K562 (cell line): ENCODE data around the gene YPEL4. TPM values are rescaled to one million over a fixed set of nuclear protein-coding genes. Genes with fewer than 3 reads are reported as not detected.

ENCODE experiments used
- CBFA2T3 ChIP-seq: fragments of 450-650 bp; IDR thresholded peaks from 2 replicates; pipeline ENCODE4 v1.6.1; 2017
- CBX8 ChIP-seq: fragments of 200-600 bp; sonication (generic); IDR thresholded peaks from 2 replicates; pipeline ENCODE4 v1.6.1; 2012; ENCODE audit warnings: borderline replicate concordance, mixed run types, low read depth, mild to moderate bottlenecking, moderate library complexity, mixed read lengths, low read length, control low read depth, inconsistent platforms; ENCODE audit not compliant: poor library complexity, severe bottlenecking; ENCODE audit errors: extremely low read depth
- CREB5 ChIP-seq: fragments of 250-450 bp; sonication (Bioruptor Pico); IDR thresholded peaks from 2 replicates; pipeline ENCODE4 v1.5.0; 2020; ENCODE audit warnings: mild to moderate bottlenecking
- E2F6 ChIP-seq, 2 experiments: IDR thresholded peaks; 2 replicates each; pipeline ENCODE4 v1.6.1; 2011; ENCODE audit warnings: borderline replicate concordance in 1 of 2, control low read depth in 1 of 2, low read depth in 1 of 2, low read length in 1 of 2, mild to moderate bottlenecking in 1 of 2, mixed read lengths in 1 of 2, moderate library complexity in 1 of 2; ENCODE audit not compliant: insufficient read depth in 1 of 2, insufficient read length in 1 of 2, poor library complexity in 1 of 2, severe bottlenecking in 1 of 2; ENCODE audit errors: extremely low read depth in 1 of 2
- ESRRA ChIP-seq: fragments of 450-650 bp; IDR thresholded peaks from 2 replicates; pipeline ENCODE4 v1.6.1; 2014; ENCODE audit warnings: low read depth, mild to moderate bottlenecking, moderate library complexity, borderline replicate concordance
- FOXJ2 ChIP-seq: fragments of 200-800 bp; sonication (Bioruptor generic); IDR thresholded peaks from 2 replicates; pipeline ENCODE4 v1.6.1; 2016; ENCODE audit warnings: missing genetic modification characterization, missing compliant biosample characterization
- KAT7 ChIP-seq: sonication (generic); formaldehyde crosslinking; IDR thresholded peaks from 2 replicates; pipeline ENCODE4 v1.8.0; 2022; ENCODE audit warnings: missing genetic modification reagents, mild to moderate bottlenecking, borderline replicate concordance
- KDM4B ChIP-seq, 2 experiments: fragments of 450-650 bp in 1 of 2; sonication (generic) in 1 of 2; IDR thresholded peaks; 2 replicates each; pipeline ENCODE4 v1.6.1; 2016 to 2017; ENCODE audit warnings: borderline replicate concordance in 2 of 2, antibody characterized with exemption in 1 of 2, low read depth in 1 of 2, mild to moderate bottlenecking in 1 of 2
- NR2C1 ChIP-seq, 2 experiments: fragments of 450-650 bp; IDR thresholded peaks; 2 replicates each; pipeline ENCODE4 v1.6.1; 2017; ENCODE audit warnings: mild to moderate bottlenecking in 2 of 2, antibody characterized with exemption in 1 of 2, inconsistent platforms in 1 of 2, missing compliant biosample characterization in 1 of 2, missing genetic modification characterization in 1 of 2
- PHF8 ChIP-seq: fragments of 200-600 bp; sonication (generic); IDR thresholded peaks from 2 replicates; pipeline ENCODE4 v1.6.1; 2012; ENCODE audit warnings: mixed run types, mild to moderate bottlenecking, inconsistent platforms, low read length, moderate library complexity, borderline replicate concordance
- RFX7 ChIP-seq: fragments of 250-450 bp; sonication (Bioruptor Pico); IDR thresholded peaks from 2 replicates; pipeline ENCODE4 v1.5.1; 2021; ENCODE audit warnings: mild to moderate bottlenecking
- SMAD4 ChIP-seq: fragments of 250-450 bp; sonication (Bioruptor Pico); conservative IDR thresholded peaks from 2 replicates; pipeline ENCODE4 v1.8.0; 2021; ENCODE audit warnings: inconsistent platforms, mild to moderate bottlenecking, moderate library complexity
- SRSF1 ChIP-seq: fragments of 200-400 bp; formaldehyde crosslinking; IDR thresholded peaks from 2 replicates; pipeline ENCODE4 v1.6.1; 2017; ENCODE audit warnings: mild to moderate bottlenecking, low read depth, low read length, moderate library complexity
- ZBTB11 ChIP-seq, 3 experiments: fragments of 200-800 bp in 1 of 3; fragments of 250-450 bp in 1 of 3; fragments of 450-650 bp in 1 of 3; sonication (Bioruptor Pico) in 1 of 3; sonication (Bioruptor generic) in 1 of 3; formaldehyde crosslinking in 1 of 3; IDR thresholded peaks; 2 replicates each; pipeline versions ENCODE4 v1.6.1 to v1.8.0; 2016 to 2022; ENCODE audit warnings: mild to moderate bottlenecking in 2 of 3, missing genetic modification characterization in 2 of 3, missing compliant biosample characterization in 1 of 3, moderate library complexity in 1 of 3
- ZC3H11A ChIP-seq: IDR thresholded peaks from 2 replicates; pipeline ENCODE4 v1.6.1; 2012; ENCODE audit warnings: low read depth, low read length, improper control_type of control experiment
- ZKSCAN8 ChIP-seq: fragments of 200-800 bp; sonication (Bioruptor generic); IDR thresholded peaks from 2 replicates; pipeline ENCODE4 v1.6.1; 2016; ENCODE audit warnings: missing genetic modification characterization, missing compliant biosample characterization
- ZNF785 ChIP-seq: fragments of 250-450 bp; sonication (Bioruptor Pico); IDR thresholded peaks from 2 replicates; pipeline ENCODE4 v1.4.0; 2020; ENCODE audit warnings: mild to moderate bottlenecking
- polyA plus RNA-seq, 8 experiments: library from polyadenylated mRNA; depleted of rRNA in 4 of 8; stranded (reverse) in 5 of 8; unstranded in 3 of 8; fragments of >200 nt; fragmentation: Nextera tagmentation in 2 of 8; fragmentation: Illumina TruSeq in 1 of 8; extraction: Ambion mirVana in 2 of 8; extraction: Trizol in 1 of 8; gene quantifications; 2 replicates each; pipeline versions ENCODE4 v1.2.1 to v1.2.3, GENCODE V29; 2011 to 2014; ENCODE audit warnings: inconsistent platforms in 1 of 8, missing spikeins in 1 of 8
- total RNA-seq, 7 experiments: library from RNA; depleted of rRNA in 6 of 7; stranded (reverse); fragments of >200 nt in 6 of 7; fragmentation: Illumina TruSeq in 2 of 7; extraction: Trizol in 2 of 7; gene quantifications; 2 replicates each; pipeline versions ENCODE4 v1.2.1 to v1.2.3, GENCODE V29; 2011 to 2021; ENCODE audit warnings: low replicate concordance in 1 of 7
- TF ChIP-seq, protein P1 (sequence below): sonication (generic); formaldehyde crosslinking; IDR thresholded peaks from 2 replicates; pipeline ENCODE4 v1.5.0; 2020; ENCODE audit warnings: missing genetic modification reagents

YPEL4 gene
- total and polyA plus RNA-seq, 9 of the 15 experiments (the other 6 are each of a cell fraction or from before 2014, with no cell fraction given) = 0.07 to 1.4 (median 0.40) TPM; not detected in 2

DNA sequence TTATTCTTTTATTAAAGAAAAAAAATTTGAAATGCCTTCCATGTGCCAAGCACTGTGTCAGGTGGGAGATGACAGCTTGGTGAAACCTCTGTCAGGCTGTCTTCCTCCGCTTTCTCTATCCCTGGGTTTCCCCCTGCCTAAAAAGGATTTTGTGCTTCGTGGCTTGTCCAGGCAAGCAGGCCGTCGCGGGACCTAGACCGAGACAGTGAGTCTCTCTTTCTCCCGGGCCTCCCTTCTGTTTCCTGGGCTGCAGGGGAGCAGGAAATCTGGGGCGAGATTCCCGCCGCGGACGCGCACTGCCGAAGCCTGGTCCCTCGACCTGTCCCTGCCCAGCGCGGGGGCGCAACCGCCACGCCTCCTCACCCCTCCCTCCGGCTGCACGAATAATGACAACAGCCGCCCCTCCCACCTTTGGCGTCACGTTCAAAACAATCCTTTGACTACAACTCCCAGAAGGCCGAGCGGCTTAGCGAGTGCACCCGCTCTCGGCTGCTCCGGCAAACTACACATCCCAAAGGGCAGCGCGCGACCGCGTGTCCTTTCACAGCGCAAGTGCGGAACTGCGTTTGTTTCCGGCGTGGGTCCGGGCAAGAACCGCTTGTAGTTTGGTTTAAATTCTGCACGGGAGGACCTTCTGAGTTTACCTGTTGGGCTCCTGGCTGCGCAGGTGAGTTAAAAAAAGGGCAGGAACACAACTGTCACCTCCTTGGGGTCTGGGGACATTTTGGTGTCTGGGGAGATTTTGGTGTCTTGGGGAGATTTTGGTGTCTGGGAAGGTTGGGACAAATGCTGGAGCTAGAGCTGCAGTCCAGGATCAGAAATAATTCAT, 7.7 kb upstream of the YPEL4 start, which contains the start of gene CLP1 (continued):
- TF ChIP-seq, protein P1, sequence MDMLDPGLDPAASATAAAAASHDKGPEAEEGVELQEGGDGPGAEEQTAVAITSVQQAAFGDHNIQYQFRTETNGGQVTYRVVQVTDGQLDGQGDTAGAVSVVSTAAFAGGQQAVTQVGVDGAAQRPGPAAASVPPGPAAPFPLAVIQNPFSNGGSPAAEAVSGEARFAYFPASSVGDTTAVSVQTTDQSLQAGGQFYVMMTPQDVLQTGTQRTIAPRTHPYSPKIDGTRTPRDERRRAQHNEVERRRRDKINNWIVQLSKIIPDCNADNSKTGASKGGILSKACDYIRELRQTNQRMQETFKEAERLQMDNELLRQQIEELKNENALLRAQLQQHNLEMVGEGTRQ (CRISPR knock-in tag) = peak; percentile 76
- TF ChIP-seq RFX7 (peak; percentile 55; the same call in 1 of the 2 replicates), KDM4B (IDR thresholded peaks at IDR 0.05; ENCODE audit: borderline replicate concordance in 2 of 2, low read depth in 1 of 2) (peak in 1 of 2 experiments; percentile 84; a peak in 1 of 4 replicates), KAT7 (CRISPR knock-in tag) (peak; percentile 58; the same call in 1 of the 2 replicates), PHF8 (peak; percentile 86; the same call in 1 of the 2 replicates), ZNF785 (CRISPR knock-in tag) (no peak), CBFA2T3 (no peak), ZBTB11 (CRISPR knock-in tag; IDR thresholded peaks at IDR 0.05) (peak in 1 of 3 experiments; percentile 91; a peak in 2 of 6 replicates), CBX8 (no peak), ESRRA (0 out of 2 replicates have a peak, but pooled peaks have one; percentile 57), ZC3H11A (no peak), ZKSCAN8 (CRISPR knock-in tag) (no peak), SMAD4 (CRISPR knock-in tag) (peak; percentile 35; the same call in 1 of the 2 replicates), CREB5 (CRISPR knock-in tag) (no peak), SRSF1 (no peak), E2F6 (IDR thresholded peaks at IDR 0.05; ENCODE audit: borderline replicate concordance in 1 of 2, extremely low read depth in 1 of 2, insufficient read depth in 1 of 2, insufficient read length in 1 of 2, low read depth in 1 of 2, low read length in 1 of 2, poor library complexity in 1 of 2, severe bottlenecking in 1 of 2) (peak; percentile 66 to 82), NR2C1 (IDR thresholded peaks at IDR 0.05) (peak; percentile 65), NR2C1 (tag; IDR thresholded peaks at IDR 0.05) (peak; percentile 83), FOXJ2 (tag) (peak; percentile 66; the same call in 1 of the 2 replicates)
